Stimulated activated CD4-positive, alpha-beta T cell treated with anti-CD3 and anti-CD28 coated beads, Interleukin-12 subunit alpha, Interleukin-12 subunit beta, amount 100 ng/mL, for 48 hours (primary cell): ENCODE data around the gene OXSR1.
"Not testable (repeated sequence)": the region's sequence is repeated elsewhere in the genome, so short reads cannot be mapped to it uniquely, and the experiment has no call there.

ENCODE experiments used
- DNase-seq, 3 donors: peaks; one replicate each; pipeline ENCODE4 v3.0.0-alpha.2; 2020; ENCODE audit warnings: low read depth in 2 of 3, low spot score in 1 of 3

Gene OXSR1

GRCh38 chr3:38265604-38266307, 100.4 kb downstream of the OXSR1 start, which contains the start of gene SLC22A13:
SLC22A13 (plus strand) TSS chr3:38265812; CDS start chr3:38265861, 49 bp downstream.
- no peak for DNase-seq

GRCh38 chr3:38266810-38267209, 101.5 kb downstream of the OXSR1 start:
- no peak for DNase-seq

GRCh38 chr3:38267662-38268061, 102.3 kb downstream of the OXSR1 start:
- DNase-seq, result no peak

- DNase-seq, result no peak
Measured at GRCh38 chr3:38268087-38268486, 102.8 kb downstream of the OXSR1 start.

- DNase-seq, result no peak
Measured at GRCh38 chr3:38268522-38268921, 103.2 kb downstream of the OXSR1 start.

GRCh38 chr3:38270606-38271005, 105.3 kb downstream of the OXSR1 start:
- DNase-seq, result no peak

GRCh38 chr3:38271553-38271952, 106.2 kb downstream of the OXSR1 start:
- DNase-seq, result no peak

GRCh38 chr3:38274864-38275649, 109.7 kb downstream of the OXSR1 start:
- no peak for DNase-seq

- DNase-seq, result no peak
Measured at GRCh38 chr3:38275658-38276057, 110.3 kb downstream of the OXSR1 start.

GRCh38 chr3:38276081-38276916, 111.0 kb downstream of the OXSR1 start:
- DNase-seq, result no peak

GRCh38 chr3:38276917-38277630, 111.7 kb downstream of the OXSR1 start:
- DNase-seq, result no peak

- DNase-seq, result no peak
Measured at GRCh38 chr3:38278841-38279240, 113.5 kb downstream of the OXSR1 start.

GRCh38 chr3:38281895-38282686, 116.8 kb downstream of the OXSR1 start, which contains the start of gene SLC22A14:
SLC22A14 (plus strand) TSS chr3:38282294; CDS start chr3:38306027, 23,733 bp downstream.
- no peak for DNase-seq

GRCh38 chr3:38283810-38284755, 118.7 kb downstream of the OXSR1 start:
- no peak for DNase-seq

- no peak for DNase-seq
Measured at GRCh38 chr3:38284756-38285150, 119.4 kb downstream of the OXSR1 start.

GRCh38 chr3:38289286-38290217, 124.2 kb downstream of the OXSR1 start:
- not testable (repeated sequence) for DNase-seq

- DNase-seq, result not testable (repeated sequence)
Measured at GRCh38 chr3:38297053-38297452, 131.7 kb downstream of the OXSR1 start.

GRCh38 chr3:38297537-38297936, 132.2 kb downstream of the OXSR1 start:
- no peak for DNase-seq
